ENCODE measurements around the gene NSL1.

- TF ChIP-seq CTCF (IDR thresholded peaks at IDR 0.05) = no peak
- TF ChIP-seq POLR2AphosphoS5 (IDR thresholded peaks at IDR 0.05) = no peak
Measured at GRCh38 chr1:212686591-212686990, 105.0 kb downstream of the NSL1 start.

Measured in stomach (tissue), 4 donors.